Measurements from ENCODE around the gene ARL16. TPM values are rescaled to one million over a fixed set of nuclear protein-coding genes. Genes with fewer than 3 reads are reported as not detected.

The ARL16 gene
- total and polyA plus RNA-seq, 11 donors, result 10.2 to 23.6 (median 15.9) TPM

DNA sequence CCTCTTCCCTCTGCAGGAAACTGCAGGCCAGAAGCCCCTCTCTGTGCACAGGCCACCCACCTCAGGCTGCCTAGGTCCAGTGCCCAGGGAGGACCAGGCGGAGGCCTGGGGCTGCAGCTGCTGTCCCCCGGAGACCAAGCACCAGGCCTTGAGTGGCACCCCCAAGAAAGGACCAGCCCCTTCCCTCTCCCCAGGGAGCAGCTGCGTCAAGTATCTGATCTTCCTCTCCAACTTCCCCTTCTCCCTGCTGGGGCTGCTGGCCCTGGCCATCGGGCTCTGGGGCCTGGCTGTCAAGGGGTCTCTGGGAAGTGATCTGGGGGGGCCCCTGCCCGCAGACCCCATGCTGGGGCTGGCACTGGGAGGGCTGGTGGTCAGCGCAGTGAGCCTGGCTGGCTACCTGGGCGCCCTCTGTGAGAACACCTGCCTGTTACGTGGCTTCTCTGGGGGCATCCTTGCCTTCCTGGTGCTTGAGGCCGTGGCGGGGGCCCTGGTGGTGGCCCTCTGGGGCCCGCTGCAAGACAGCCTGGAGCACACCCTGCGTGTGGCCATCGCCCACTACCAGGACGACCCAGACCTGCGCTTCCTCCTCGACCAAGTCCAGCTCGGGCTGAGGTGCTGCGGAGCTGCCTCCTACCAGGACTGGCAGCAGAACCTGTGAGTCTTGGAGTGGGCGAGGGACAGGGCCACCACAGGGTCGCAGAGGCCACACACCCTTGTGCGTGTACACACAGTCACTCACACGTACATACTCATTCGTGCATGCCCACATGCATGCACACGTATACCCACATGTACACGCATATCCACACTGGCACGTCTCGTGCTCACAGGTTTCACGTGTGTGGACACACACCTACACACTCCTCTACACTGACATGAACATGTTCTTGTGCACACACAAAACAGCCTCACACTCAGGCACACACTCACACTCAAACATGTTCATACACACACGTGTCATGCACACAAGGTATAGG lies 38.3 kb downstream of the ARL16 start:
- TF ChIP-seq, protein P1, sequence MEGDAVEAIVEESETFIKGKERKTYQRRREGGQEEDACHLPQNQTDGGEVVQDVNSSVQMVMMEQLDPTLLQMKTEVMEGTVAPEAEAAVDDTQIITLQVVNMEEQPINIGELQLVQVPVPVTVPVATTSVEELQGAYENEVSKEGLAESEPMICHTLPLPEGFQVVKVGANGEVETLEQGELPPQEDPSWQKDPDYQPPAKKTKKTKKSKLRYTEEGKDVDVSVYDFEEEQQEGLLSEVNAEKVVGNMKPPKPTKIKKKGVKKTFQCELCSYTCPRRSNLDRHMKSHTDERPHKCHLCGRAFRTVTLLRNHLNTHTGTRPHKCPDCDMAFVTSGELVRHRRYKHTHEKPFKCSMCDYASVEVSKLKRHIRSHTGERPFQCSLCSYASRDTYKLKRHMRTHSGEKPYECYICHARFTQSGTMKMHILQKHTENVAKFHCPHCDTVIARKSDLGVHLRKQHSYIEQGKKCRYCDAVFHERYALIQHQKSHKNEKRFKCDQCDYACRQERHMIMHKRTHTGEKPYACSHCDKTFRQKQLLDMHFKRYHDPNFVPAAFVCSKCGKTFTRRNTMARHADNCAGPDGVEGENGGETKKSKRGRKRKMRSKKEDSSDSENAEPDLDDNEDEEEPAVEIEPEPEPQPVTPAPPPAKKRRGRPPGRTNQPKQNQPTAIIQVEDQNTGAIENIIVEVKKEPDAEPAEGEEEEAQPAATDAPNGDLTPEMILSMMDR (IDR thresholded peaks at IDR 0.05), result no peak
- no peak for TF ChIP-seq POLR2A (IDR thresholded peaks at IDR 0.05)
- intact Hi-C loops (cut with DNase I), result no loop called here
- Histone ChIP-seq H3K27ac (no peak overlapping the region), H3K4me3 (no peak overlapping the region), H3K36me3 (no peaks in the 10 kb centered on the region), H3K27me3 (peaks cover 8 to 36% (median 20%) of the 10 kb centered on the region in 9 donors), H3K9me3 (peaks cover 0 to 6% (median 0%) of the 10 kb centered on the region in 12 donors), H3K4me1 (peaks cover 0 to 8% (median 0%) of the 10 kb centered on the region in 12 donors)
- ATAC-seq (no peak), DNase-seq (no peak)
- WGBS, 4 donors, result 85 to 91% (median 87%) methylated on average over 26 to 29 of the region's 29 CpGs

DNA sequence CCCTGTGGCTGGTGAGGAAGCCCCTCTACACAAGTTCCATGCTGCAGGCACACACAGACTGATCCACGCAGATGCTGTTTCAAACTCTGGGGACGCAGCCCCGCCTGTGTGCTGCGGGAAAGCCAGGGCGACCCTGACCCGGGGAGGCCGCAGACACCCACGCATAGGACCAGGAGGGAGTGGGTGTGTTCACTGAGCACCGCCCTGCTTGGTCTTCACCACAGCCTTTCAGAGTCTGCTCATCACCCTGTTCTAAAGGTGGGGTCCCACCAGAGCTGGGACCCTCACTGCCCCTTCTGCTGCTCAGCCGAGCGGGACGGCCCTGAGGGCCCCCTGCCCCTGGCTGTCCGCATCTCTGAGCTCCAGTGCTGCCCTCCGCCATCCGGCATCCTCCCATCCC lies 39.1 kb downstream of the ARL16 start:
- peaks cover 0 to 8% (median 0%) of the 10 kb centered on the region in 12 donors for H3K4me1 ChIP-seq
- H3K9me3 ChIP-seq, result peaks cover 0 to 6% (median 0%) of the 10 kb centered on the region in 12 donors
- TF ChIP-seq POLR2A (IDR thresholded peaks at IDR 0.05), result no peak
- TF ChIP-seq, protein P1 (IDR thresholded peaks at IDR 0.05), result no peak
- peaks cover 8 to 30% (median 16%) of the 10 kb centered on the region in 9 donors for H3K27me3 ChIP-seq
- peak in 1 of 4 donors; percentile 8 for ATAC-seq
- no peaks in the 10 kb centered on the region for H3K36me3 ChIP-seq
- H3K27ac ChIP-seq, result no peak overlapping the region
- 87 to 94% (median 91%) methylated on average over 8 to 15 of the region's 15 CpGs for WGBS, 4 donors
- H3K4me3 ChIP-seq, result no peak overlapping the region
- intact Hi-C loops (cut with DNase I), result no loop called here
- DNase-seq, result no peak

DNA sequence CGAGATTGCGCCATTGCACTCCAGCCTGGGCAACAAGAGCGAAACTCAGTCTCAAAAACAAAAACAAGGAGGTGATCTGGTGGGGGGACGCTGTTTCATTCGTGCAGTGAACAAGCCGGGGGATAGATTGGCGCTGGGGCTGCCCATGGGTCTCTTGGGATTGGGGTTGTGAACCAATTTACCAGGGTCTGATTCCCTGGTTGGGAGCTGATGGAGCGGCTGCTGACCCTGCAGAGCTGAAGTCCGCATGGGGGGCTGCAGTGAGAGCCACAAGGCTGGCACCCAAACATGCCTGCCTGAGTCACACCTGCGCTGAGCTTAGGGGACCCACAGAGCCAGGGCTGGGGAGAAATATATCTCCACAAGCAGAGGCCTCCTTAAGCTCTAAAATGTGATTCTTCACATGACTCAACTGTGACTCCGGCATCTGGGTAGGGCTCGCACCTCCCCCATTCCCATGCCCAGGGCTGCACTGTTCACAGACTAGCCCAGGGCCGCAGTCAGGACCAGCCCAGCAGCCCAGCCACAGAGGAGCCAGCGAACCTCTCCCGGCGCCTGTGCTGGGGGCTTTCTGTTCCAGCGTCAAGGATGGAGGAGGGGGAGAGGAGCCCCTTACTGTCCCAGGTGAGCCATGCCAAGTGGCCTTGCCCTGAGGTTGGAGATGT lies 41.6 kb downstream of the ARL16 start:
- intact Hi-C loops (cut with DNase I), result no loop called here
- WGBS, 4 donors, result 91 to 96% (median 93%) methylated on average over 15 to 17 of the region's 17 CpGs
- DNase-seq (no peak), ATAC-seq (no peak)
- peaks cover 0 to 7% (median 2%) of the 10 kb centered on the region in 12 donors for H3K4me1 ChIP-seq
- no peaks in the 10 kb centered on the region for H3K36me3 ChIP-seq
- H3K27me3 ChIP-seq, result peaks cover 0 to 5% (median 0%) of the 10 kb centered on the region in 9 donors
- no peak for TF ChIP-seq POLR2A (IDR thresholded peaks at IDR 0.05)
- TF ChIP-seq, protein P1 (IDR thresholded peaks at IDR 0.05), result no peak
- no peak overlapping the region for H3K4me3 ChIP-seq
- no peak overlapping the region for H3K27ac ChIP-seq
- no peaks in the 10 kb centered on the region for H3K9me3 ChIP-seq

DNA sequence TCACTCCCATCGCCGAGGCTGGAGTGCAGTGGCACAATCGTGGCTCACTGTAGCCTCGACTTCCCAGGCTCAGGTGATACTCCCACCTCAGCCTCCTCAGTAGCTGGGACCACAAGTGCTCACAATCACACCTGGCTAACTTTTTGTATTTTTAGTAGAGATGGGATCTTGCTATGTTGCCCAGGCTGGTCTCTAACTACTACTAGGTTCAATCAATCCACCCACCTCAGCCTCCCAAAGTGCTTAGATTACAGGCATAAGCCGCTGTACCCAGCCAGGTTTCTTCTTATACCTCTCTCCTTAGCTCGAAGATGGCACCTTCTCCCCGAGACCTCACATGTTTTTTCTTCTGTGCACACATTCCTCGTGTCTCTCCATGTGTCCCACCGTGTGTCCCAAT lies 43.6 kb downstream of the ARL16 start:
- Histone ChIP-seq H3K4me3 (no peak overlapping the region), H3K4me1 (peaks cover 9 to 22% (median 12%) of the 10 kb centered on the region in 12 donors), H3K27ac (no peak overlapping the region), H3K9me3 (no peaks in the 10 kb centered on the region), H3K36me3 (no peaks in the 10 kb centered on the region), H3K27me3 (no peaks in the 10 kb centered on the region)
- DNase-seq, result no peak
- WGBS, 4 donors, result 92 to 95% (median 93%) methylated on average over 9 of the region's 9 CpGs
- intact Hi-C loops (cut with DNase I), result no loop called here
- no peak for TF ChIP-seq POLR2A (IDR thresholded peaks at IDR 0.05)
- TF ChIP-seq, protein P1 (IDR thresholded peaks at IDR 0.05), result no peak
- no peak for ATAC-seq

All from heart left ventricle (tissue), 16 donors.